Heart left ventricle (tissue), 16 donors: ENCODE data around the gene DUSP7. TPM values are rescaled to one million over a fixed set of nuclear protein-coding genes. Genes with fewer than 3 reads are reported as not detected.
A peak's percentile ranks its signal among the peaks of the same experiment; 100 is the strongest.

Experiments
- ATAC-seq, 4 donors: fragments of 200-7000 bp; cut with Tn5 transposase; one replicate each; pipeline ENCODE4 v1.9.1; 2020 to 2022; ENCODE audit warnings: moderate library complexity in 4 of 4, mild to moderate bottlenecking in 3 of 4, moderate number of reproducible peaks in 1 of 4
- DNase-seq, 5 donors: peaks; one replicate each; pipeline ENCODE4 v3.0.0-alpha.2; 2020
- H3K27ac ChIP-seq, 12 donors: fragments of 200-600 bp; sonication (generic) in 4 of 12; one replicate each; pipeline versions ENCODE4 v1.5.0 to v1.8.0; 2016 to 2022; ENCODE audit warnings: mild to moderate bottlenecking in 2 of 12
- H3K27me3 ChIP-seq, 9 donors: fragments of 200-600 bp; sonication (generic) in 2 of 9; one replicate each; pipeline versions ENCODE4 v1.5.1 to v1.8.0; 2016 to 2022; ENCODE audit warnings: mild to moderate bottlenecking in 3 of 9
- H3K36me3 ChIP-seq, 9 donors: fragments of 200-600 bp; sonication (generic) in 2 of 9; one replicate each; pipeline versions ENCODE4 v1.5.0 to v1.8.0; 2018 to 2022; ENCODE audit warnings: mild to moderate bottlenecking in 2 of 9
- H3K4me1 ChIP-seq, 12 donors: fragments of 200-600 bp; sonication (generic) in 4 of 12; one replicate each; pipeline versions ENCODE4 v1.5.0 to v1.8.0; 2016 to 2022; ENCODE audit warnings: mild to moderate bottlenecking in 3 of 12
- H3K4me3 ChIP-seq, 12 donors: fragments of 200-600 bp; sonication (generic) in 4 of 12; one replicate each; pipeline versions ENCODE4 v1.5.0 to v1.8.0; 2017 to 2022; ENCODE audit warnings: mild to moderate bottlenecking in 9 of 12, moderate library complexity in 4 of 12
- H3K9me3 ChIP-seq, 12 donors: fragments of 200-600 bp; sonication (generic) in 4 of 12; one replicate each; pipeline versions ENCODE4 v1.5.0 to v1.8.0; 2016 to 2022; ENCODE audit warnings: mild to moderate bottlenecking in 1 of 12
- POLR2A ChIP-seq, 2 donors: fragments of 450-650 bp; IDR thresholded peaks; one replicate each; pipeline ENCODE4 v1.6.1; 2017; ENCODE audit warnings: antibody characterized with exemption in 2 of 2, mild to moderate bottlenecking in 2 of 2, moderate library complexity in 2 of 2
- WGBS, 4 donors: extraction: QIAGEN DNeasy Blood & Tissue Kit in 2 of 4; methylation state at CpG; one replicate each; pipeline versions ENCODE4 v1.1.5 to v1.1.7; 2013 to 2018; 5-methylcytosine and 5-hydroxymethylcytosine counted together
- intact Hi-C, 10 donors: fragments of 100-400 bp; cut with DNase I; formaldehyde crosslinking; loops; one replicate each; pipeline versions ENCODE4 v1.11.1 to v1.14.2; 2022
- polyA plus RNA-seq, 2 donors: library from polyadenylated mRNA; stranded (reverse); fragments of 200-250 nt; gene quantifications; one replicate each; pipeline ENCODE4 v1.2.3, GENCODE V29; 2013
- total RNA-seq, 9 donors: library from RNA; depleted of rRNA in 2 of 9; stranded (reverse); fragments of >200 nt in 2 of 9; fragmentation: NEBNext Ultra II Directional in 3 of 9; extraction: Animal tissue kit (Norgen Biotek cat#: 25700) in 3 of 9; gene quantifications; one replicate each; pipeline versions ENCODE4 v1.1.0 to v1.2.4, GENCODE V29; 2016 to 2023
- TF ChIP-seq, protein P1 (sequence below), 12 donors: fragments of 200-600 bp; sonication (generic) in 4 of 12; IDR thresholded peaks; one replicate each; pipeline versions ENCODE4 v1.5.0 to v1.8.0; 2018 to 2022; ENCODE audit warnings: antibody characterized with exemption in 12 of 12, mild to moderate bottlenecking in 5 of 12
- donor health status: ischemic (EF 13 %, LVEDD 7.1; RV severe dilation, severe dysfunction).
- donor health status: healthy with polysubstance abuse.
- donor health status: DM: no; HTN: yes; CAD: no.
- donor health status: DM: no; HTN: no; CAD: no.
- donor health status: ischemic (EF 25% LVEDD 6.9; RV normal size, moderate dysfunction).
- donor health status: ischemic (EF 25% LVEDD 5.7; RV mildly dilated, moderate dysfunction).
- donor health status: healthy.
- donor health status: DM: yes; HTN: yes; CAD: no.
- donor health status: ischemic (EF 35%, LVEDD 5.7; RV mildly dilated, moderate dysfunction).
- donor health status: nonischemic (EF 11% LVEDD 7.7; RV severe dilation, severe dysfunction).
- donor health status: DM: yes; HTN: yes; CAD: no.
- donor health status: PGD.
- donor health status: ischemic (EF 29% LVEDD 5.4; RV normal size, mild dysfunction).
- donor health status: nonischemic (EF 23%, LVEDD 6.1; RV moderate dilation, normal function).

DUSP7 gene
- total and polyA plus RNA-seq, 11 donors, result 9.2 to 33.2 (median 20.7) TPM

DNA sequence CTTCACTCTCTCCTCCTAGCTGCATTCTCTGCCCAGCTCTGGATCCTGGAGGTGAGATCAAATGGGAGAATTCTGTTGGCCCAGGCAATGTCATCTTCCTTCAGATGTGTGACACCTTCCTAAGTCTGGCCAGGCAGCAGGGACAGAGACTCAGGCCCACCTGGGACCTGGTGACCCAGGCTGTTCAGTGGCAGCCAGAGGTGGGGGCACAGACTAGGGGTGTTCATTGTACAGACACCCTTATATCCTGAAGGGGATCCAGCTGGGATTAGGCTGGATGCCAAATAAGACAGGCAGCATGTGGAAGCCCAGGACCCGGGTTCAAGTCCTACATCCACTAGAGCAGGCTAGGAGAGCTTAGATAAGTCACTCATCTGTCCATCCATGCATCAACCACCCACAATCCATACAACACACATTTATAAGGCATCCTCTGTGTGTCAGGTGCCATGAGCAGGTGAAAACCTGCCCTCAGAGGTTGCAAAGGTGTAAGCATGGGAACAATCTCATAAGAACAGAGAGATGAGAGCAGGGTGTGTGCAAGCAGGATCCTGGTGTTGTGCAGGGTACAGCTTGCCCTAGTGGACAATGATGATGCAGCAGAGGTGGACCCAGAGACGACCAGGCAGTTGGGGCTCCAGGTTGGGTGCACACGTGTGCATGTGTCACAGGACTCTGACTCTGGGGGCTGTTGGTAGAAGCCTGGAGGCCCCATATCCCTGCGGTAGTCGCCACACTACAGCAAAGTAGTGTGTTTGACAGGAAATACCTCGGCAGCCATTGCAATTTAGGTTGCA lies 42.4 kb downstream of the DUSP7 start:
- TF ChIP-seq, protein P1, sequence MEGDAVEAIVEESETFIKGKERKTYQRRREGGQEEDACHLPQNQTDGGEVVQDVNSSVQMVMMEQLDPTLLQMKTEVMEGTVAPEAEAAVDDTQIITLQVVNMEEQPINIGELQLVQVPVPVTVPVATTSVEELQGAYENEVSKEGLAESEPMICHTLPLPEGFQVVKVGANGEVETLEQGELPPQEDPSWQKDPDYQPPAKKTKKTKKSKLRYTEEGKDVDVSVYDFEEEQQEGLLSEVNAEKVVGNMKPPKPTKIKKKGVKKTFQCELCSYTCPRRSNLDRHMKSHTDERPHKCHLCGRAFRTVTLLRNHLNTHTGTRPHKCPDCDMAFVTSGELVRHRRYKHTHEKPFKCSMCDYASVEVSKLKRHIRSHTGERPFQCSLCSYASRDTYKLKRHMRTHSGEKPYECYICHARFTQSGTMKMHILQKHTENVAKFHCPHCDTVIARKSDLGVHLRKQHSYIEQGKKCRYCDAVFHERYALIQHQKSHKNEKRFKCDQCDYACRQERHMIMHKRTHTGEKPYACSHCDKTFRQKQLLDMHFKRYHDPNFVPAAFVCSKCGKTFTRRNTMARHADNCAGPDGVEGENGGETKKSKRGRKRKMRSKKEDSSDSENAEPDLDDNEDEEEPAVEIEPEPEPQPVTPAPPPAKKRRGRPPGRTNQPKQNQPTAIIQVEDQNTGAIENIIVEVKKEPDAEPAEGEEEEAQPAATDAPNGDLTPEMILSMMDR (IDR thresholded peaks at IDR 0.05), result no peak
- TF ChIP-seq POLR2A (IDR thresholded peaks at IDR 0.05), result no peak
- Histone ChIP-seq H3K27me3 (no peaks in the 10 kb centered on the region), H3K9me3 (no peaks in the 10 kb centered on the region), H3K36me3 (no peaks in the 10 kb centered on the region), H3K4me3 (no peak overlapping the region), H3K4me1 (peaks cover 6 to 58% (median 28%) of the 10 kb centered on the region in 12 donors), H3K27ac (no peak overlapping the region)
- intact Hi-C loops, result no loop called here
- ATAC-seq, result no peak
- WGBS, 4 donors, result 88 to 94% (median 90%) methylated on average over 5 to 6 of the region's 6 CpGs
- no peak for DNase-seq

DNA sequence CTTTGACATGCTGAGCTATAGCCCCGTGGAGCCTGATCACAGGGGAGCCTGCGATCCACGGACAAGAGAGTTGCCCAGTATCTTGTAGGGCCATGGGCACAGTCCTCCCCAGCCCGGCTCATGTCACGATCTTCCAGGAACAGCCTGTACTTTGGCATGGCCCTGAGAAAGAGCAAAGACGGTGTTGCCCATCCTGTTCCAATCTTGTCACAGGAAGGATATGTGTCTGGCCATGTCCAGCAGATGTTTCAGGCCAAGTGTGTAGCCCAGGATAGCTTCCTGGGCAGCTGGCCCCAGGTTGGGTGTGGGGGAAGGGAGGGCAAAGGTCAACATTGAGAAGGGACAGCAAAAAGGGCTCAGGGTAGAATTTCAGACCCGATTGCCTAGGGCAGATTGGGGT lies 43.7 kb downstream of the DUSP7 start:
- peaks cover 0 to 45% (median 24%) of the 10 kb centered on the region in 12 donors for H3K4me1 ChIP-seq
- TF ChIP-seq, protein P1 (IDR thresholded peaks at IDR 0.05), result no peak
- TF ChIP-seq POLR2A (IDR thresholded peaks at IDR 0.05), result no peak
- no peaks in the 10 kb centered on the region for H3K27me3 ChIP-seq
- H3K36me3 ChIP-seq, result no peaks in the 10 kb centered on the region
- ATAC-seq (peak in 3 of 4 donors; percentile 3 to 17 (median 9)), DNase-seq (no peak)
- 31 to 70% (median 55%) methylated on average over 3 to 7 of the region's 7 CpGs for WGBS, 4 donors
- intact Hi-C loops, result no loop called here
- no peaks in the 10 kb centered on the region for H3K9me3 ChIP-seq
- H3K4me3 ChIP-seq, result no peak overlapping the region
- H3K27ac ChIP-seq, result no peak overlapping the region

DNA sequence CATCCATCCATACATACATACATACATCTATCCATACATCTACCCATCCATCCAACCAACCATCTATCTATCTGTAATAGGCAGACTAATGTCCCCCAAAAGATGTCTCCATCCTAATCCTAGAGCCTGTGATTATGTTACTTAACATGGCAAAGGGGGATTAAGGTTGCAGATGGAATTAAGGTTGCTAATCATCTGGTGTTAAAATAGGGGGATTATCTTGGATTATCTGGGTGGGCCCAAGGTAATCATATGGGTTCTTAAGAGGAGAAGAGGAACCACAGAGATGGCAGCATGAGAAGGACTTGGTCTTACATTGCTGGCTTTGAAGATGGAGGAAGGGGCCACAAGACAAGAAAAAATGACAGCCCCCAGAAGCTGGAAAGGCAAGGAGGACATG lies 45.9 kb downstream of the DUSP7 start:
- Histone ChIP-seq H3K27me3 (no peaks in the 10 kb centered on the region), H3K4me1 (peaks cover 10 to 45% (median 27%) of the 10 kb centered on the region in 12 donors), H3K9me3 (no peaks in the 10 kb centered on the region), H3K4me3 (no peak overlapping the region), H3K27ac (no peak overlapping the region), H3K36me3 (no peaks in the 10 kb centered on the region)
- DNase-seq (no peak), ATAC-seq (no peak)
- TF ChIP-seq, protein P1 (IDR thresholded peaks at IDR 0.05), result no peak
- TF ChIP-seq POLR2A (IDR thresholded peaks at IDR 0.05), result no peak
- intact Hi-C loops, result no loop called here

DNA sequence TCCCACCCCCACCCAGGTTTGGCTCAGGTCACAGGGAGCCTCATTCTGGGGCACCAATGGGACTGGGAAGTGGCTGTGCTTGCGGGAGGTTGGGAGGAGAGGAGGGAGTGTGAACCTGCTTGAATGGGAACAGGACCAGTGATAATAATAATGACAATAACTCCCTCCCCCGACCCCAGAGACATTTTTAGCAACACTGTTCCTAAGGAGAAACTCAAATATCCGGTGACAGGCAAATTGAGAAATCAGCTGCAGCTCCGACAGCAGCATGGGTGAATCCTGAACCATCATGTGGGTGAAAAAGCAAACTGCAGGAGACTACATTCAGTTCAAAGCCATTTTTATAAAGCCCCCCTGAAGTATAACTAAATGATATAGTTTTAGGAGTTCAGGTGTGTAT lies 49.1 kb downstream of the DUSP7 start:
- TF ChIP-seq, protein P1 (IDR thresholded peaks at IDR 0.05), result no peak
- TF ChIP-seq POLR2A (IDR thresholded peaks at IDR 0.05), result no peak
- no peak for DNase-seq
- 35 to 47% (median 36%) methylated on average over 4 of the region's 4 CpGs for WGBS, 4 donors
- intact Hi-C loops, result loop anchor here in 3 of 10 donors (2.0 to 10.0 kb wide), 3 partner anchors 45 to 338 kb away; no protein-coding TSS in a partner anchor
- Histone ChIP-seq H3K27me3 (no peaks in the 10 kb centered on the region), H3K36me3 (no peaks in the 10 kb centered on the region), H3K4me3 (no peak overlapping the region), H3K4me1 (peaks cover 16 to 42% (median 29%) of the 10 kb centered on the region in 12 donors), H3K27ac (peak overlapping the region in 1 of 12 donors; percentile 23), H3K9me3 (no peaks in the 10 kb centered on the region)
- ATAC-seq, result no peak
